Prostate gland (tissue), 2 donors: Measurements from ENCODE around the gene MPP3. TPM values are rescaled to one million over a fixed set of nuclear protein-coding genes. Genes with fewer than 3 reads are reported as not detected.

ENCODE experiments used
- DNase-seq: peaks from one replicate; pipeline ENCODE4 v3.0.0-alpha.2; 2019; ENCODE audit warnings: low spot score
- H3K27ac ChIP-seq, 2 donors: fragments of 200-600 bp; sonication (generic); 2 replicates each; pipeline ENCODE4 v1.5.1; 2017 to 2019
- H3K27me3 ChIP-seq: fragments of 200-600 bp; sonication (generic); replicated peaks from 2 replicates; pipeline ENCODE4 v1.5.1; 2019; ENCODE audit not compliant: insufficient read depth
- H3K36me3 ChIP-seq, 2 donors: fragments of 200-600 bp; sonication (generic); 1 replicate in 1 of 2; 2 replicates in 1 of 2; pipeline versions ENCODE4 v1.5.1 to v1.8.1; 2017 to 2019
- H3K4me1 ChIP-seq: fragments of 200-600 bp; sonication (generic); replicated peaks from 2 replicates; pipeline ENCODE4 v1.5.1; 2019
- H3K4me3 ChIP-seq, 2 donors: fragments of 200-600 bp; sonication (generic); 2 replicates each; pipeline ENCODE4 v1.5.1; 2017 to 2019
- H3K9me3 ChIP-seq: fragments of 200-600 bp; sonication (generic); 2 replicates; pipeline ENCODE4 v1.5.1; 2017
- POLR2A ChIP-seq: fragments of 450-650 bp; IDR thresholded peaks from one replicate; pipeline ENCODE4 v1.6.1; 2016; ENCODE audit warnings: antibody characterized with exemption, mild to moderate bottlenecking
- POLR2AphosphoS5 ChIP-seq: sonication (generic); formaldehyde crosslinking; IDR thresholded peaks from one replicate; pipeline ENCODE4 v1.6.1; 2017; ENCODE audit warnings: antibody characterized with exemption
- WGBS: methylation state at CpG from one replicate; pipeline ENCODE4 v1.1.5; 2018; 5-methylcytosine and 5-hydroxymethylcytosine counted together
- intact Hi-C: fragments of 100-400 bp; cut with DNase I; formaldehyde crosslinking; loops from one replicate; pipeline ENCODE4 v1.14.2; 2022
- total RNA-seq, 2 donors: library from RNA; depleted of rRNA; stranded (reverse); fragments of >200 nt; gene quantifications; one replicate each; pipeline ENCODE4 v1.1.0, GENCODE V29; 2016
- TF ChIP-seq, protein P1 (sequence below), 4 experiments: fragments of 200-600 bp in 2 of 4; fragments of 450-650 bp in 2 of 4; sonication (generic) in 2 of 4; IDR thresholded peaks; 1 replicate in 3 of 4; 2 replicates in 1 of 4; pipeline ENCODE4 v1.5.1; 2016 to 2019; ENCODE audit warnings: antibody characterized with exemption in 4 of 4, mild to moderate bottlenecking in 2 of 4, moderate library complexity in 2 of 4

MPP3 gene
- total RNA-seq, 2 donors from 2014 or later = 4.4 to 16.4 TPM

DNA sequence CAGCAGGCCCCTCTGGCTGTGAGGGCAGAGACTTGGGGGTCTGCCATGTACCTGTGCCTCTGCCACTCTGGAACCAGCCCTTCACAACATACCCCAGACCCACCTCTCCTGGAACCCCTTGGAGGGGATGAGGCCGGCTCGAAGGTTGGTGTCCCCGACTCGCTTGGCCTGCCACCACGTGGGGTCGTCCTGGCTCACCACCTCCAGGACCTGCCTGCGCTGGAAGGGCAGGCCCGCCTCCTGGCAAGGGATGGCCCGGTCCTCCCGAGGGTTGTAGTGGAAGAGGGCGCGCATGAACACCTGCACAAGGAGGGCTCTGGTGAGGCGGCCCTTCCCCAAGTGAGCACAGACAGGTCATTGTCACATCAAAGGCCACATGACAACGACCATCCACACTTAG lies 12.2 kb downstream of the MPP3 start:
- Histone ChIP-seq H3K4me1 (no peaks in the 10 kb centered on the region), H3K27ac (no peak overlapping the region), H3K27me3 (no peaks in the 10 kb centered on the region), H3K36me3 (no peaks in the 10 kb centered on the region), H3K4me3 (no peak overlapping the region), H3K9me3 (no peaks in the 10 kb centered on the region)
- TF ChIP-seq, protein P1, sequence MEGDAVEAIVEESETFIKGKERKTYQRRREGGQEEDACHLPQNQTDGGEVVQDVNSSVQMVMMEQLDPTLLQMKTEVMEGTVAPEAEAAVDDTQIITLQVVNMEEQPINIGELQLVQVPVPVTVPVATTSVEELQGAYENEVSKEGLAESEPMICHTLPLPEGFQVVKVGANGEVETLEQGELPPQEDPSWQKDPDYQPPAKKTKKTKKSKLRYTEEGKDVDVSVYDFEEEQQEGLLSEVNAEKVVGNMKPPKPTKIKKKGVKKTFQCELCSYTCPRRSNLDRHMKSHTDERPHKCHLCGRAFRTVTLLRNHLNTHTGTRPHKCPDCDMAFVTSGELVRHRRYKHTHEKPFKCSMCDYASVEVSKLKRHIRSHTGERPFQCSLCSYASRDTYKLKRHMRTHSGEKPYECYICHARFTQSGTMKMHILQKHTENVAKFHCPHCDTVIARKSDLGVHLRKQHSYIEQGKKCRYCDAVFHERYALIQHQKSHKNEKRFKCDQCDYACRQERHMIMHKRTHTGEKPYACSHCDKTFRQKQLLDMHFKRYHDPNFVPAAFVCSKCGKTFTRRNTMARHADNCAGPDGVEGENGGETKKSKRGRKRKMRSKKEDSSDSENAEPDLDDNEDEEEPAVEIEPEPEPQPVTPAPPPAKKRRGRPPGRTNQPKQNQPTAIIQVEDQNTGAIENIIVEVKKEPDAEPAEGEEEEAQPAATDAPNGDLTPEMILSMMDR (IDR thresholded peaks at IDR 0.05) = no peak
- TF ChIP-seq POLR2AphosphoS5 (no peak), POLR2A (no peak)
- 87% methylated on average over 13 of the region's 14 CpGs for WGBS
- DNase-seq = no peak
- intact Hi-C loops = no loop called here

DNA sequence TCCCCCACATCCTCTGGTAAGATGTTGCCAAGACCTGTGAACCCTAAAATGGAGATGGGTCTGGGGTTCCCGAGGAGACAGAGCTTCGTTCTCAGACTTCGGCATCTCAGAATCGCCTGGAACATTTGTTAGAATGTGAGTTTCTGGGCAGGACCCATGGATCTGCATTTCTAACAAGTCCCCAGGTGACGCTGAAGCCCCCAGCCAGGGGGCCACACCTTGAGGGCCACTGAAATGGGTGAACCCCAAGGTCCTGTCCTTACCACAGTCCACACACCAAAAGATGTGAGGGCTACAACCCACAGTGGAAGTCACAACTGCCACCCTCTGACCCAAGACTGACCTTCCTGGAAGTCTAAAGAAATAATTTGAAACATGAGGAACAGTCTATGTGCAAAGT lies 14.0 kb downstream of the MPP3 start:
- H3K4me3 ChIP-seq = no peak overlapping the region
- TF ChIP-seq POLR2AphosphoS5 (no peak), POLR2A (no peak)
- TF ChIP-seq, protein P1 (IDR thresholded peaks at IDR 0.05) = no peak
- no peaks in the 10 kb centered on the region for H3K27me3 ChIP-seq
- WGBS = 91% methylated on average over 5 of the region's 5 CpGs
- no peaks in the 10 kb centered on the region for H3K4me1 ChIP-seq
- intact Hi-C loops = no loop called here
- no peaks in the 10 kb centered on the region for H3K36me3 ChIP-seq
- no peak for DNase-seq
- H3K27ac ChIP-seq = no peak overlapping the region
- no peaks in the 10 kb centered on the region for H3K9me3 ChIP-seq

DNA sequence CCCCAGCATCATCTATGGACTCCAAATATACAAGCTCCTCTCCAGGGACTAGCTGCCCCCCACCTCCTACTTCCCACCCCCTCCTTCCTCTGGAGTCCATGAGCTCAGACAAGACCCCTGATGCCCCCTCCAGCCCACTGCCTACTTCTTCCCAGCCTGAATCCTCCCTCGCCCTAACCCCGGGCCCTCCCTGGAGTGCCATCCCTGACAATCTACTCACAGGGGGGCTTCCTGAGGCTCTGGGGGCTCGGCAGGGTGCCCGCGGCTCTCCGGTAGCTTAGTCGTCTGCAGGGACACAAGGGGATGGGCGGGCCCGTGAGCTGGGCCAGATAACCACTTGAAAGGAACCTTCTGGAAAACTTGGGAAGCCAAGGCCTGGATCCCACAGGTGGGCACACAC lies 15.1 kb downstream of the MPP3 start:
- WGBS = 92% methylated on average over 9 of the region's 9 CpGs
- intact Hi-C loops = no loop called here
- no peaks in the 10 kb centered on the region for H3K36me3 ChIP-seq

DNA sequence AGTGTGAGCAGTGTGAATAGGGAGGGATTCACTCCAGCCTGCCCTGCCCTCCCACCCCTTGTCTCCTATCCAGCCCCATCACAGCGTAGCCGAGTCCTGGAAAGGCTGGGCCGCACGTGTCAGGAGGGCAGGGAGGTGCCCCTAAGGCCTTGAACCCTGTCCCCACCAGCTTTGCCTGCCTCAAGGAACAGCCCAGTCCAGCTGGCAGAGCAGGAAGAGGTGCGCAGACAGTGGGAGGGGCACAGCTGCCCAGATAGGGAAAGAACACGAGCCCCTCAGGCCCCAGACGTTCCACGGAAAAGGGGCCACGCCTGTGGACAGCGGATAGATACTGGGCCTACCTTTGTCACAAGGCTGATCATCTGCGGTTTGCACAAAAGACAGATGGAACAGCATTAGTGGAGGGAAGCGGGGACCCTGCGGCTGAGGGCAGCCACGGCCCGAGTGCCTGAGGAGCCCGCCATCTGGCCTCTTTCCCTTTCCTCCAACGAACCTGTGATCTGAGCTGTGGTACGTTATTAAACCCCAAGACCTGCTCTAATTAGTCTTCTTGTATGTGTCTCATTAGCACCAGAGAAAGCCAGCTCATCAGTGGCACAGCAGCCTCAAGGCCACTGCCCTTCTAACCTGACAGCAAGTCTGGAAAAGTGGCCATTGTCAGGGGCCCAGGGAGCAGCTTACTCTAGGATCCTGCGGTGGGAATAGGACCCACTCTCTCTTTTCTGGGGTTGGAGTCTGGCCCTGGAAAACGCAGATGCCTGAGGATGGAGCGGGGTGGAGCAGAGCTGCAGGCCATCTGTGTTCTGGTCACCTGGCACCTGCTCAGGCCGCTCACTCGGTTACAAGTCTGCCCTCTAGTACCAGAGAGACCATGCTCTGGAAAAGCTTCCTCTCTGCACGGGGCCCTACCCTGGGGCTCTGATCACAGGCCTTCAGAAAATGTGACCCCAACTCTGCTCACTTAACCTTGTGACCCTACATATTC lies 16.3 kb downstream of the MPP3 start:
- intact Hi-C loops = no loop called here
- Histone ChIP-seq H3K36me3 (no peaks in the 10 kb centered on the region), H3K9me3 (no peaks in the 10 kb centered on the region), H3K27me3 (no peaks in the 10 kb centered on the region), H3K4me1 (no peaks in the 10 kb centered on the region), H3K4me3 (no peak overlapping the region), H3K27ac (no peak overlapping the region)
- 92% methylated on average over 24 of the region's 24 CpGs for WGBS
- no peak for TF ChIP-seq POLR2AphosphoS5
- TF ChIP-seq, protein P1 (IDR thresholded peaks at IDR 0.05) = no peak
- TF ChIP-seq POLR2A = no peak
- DNase-seq = no peak

More for the DNA sequence above, 15.1 kb downstream of the MPP3 start:
- H3K4me1 ChIP-seq = no peaks in the 10 kb centered on the region
- no peak for TF ChIP-seq POLR2A
- TF ChIP-seq POLR2AphosphoS5 = no peak
- TF ChIP-seq, protein P1 (IDR thresholded peaks at IDR 0.05) = no peak
- no peaks in the 10 kb centered on the region for H3K27me3 ChIP-seq
- H3K9me3 ChIP-seq = no peaks in the 10 kb centered on the region
- no peak overlapping the region for H3K4me3 ChIP-seq
- no peak overlapping the region for H3K27ac ChIP-seq
- no peak for DNase-seq

DNA sequence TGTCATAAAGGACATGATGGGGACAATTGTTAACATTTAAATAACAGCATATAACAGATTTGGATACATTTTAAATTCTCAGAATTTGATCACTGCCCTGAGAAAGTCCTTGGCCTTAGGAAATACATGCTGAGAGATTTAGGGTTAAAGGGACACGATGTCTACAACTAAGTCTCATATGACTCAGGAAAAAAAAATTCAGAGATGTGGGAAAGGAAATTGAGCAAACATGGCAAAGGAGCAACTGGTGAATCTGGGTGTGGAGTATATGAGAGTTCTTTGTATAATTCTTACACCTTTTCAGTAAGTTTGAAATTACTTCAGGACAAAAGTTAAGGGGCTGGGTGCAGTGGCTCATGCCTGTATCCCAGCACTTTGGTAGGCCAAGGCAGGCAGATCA lies 18.2 kb downstream of the MPP3 start:
- TF ChIP-seq POLR2AphosphoS5 = no peak
- TF ChIP-seq POLR2A = no peak
- TF ChIP-seq, protein P1 (IDR thresholded peaks at IDR 0.05) = no peak
- Histone ChIP-seq H3K27me3 (no peaks in the 10 kb centered on the region), H3K27ac (no peak overlapping the region), H3K36me3 (no peaks in the 10 kb centered on the region), H3K4me1 (no peaks in the 10 kb centered on the region), H3K4me3 (no peak overlapping the region), H3K9me3 (no peaks in the 10 kb centered on the region)
- 22% methylated on average over 1 of the region's 1 CpG for WGBS
- no peak for DNase-seq
- intact Hi-C loops = no loop called here
